Stimulated activated CD4-positive, alpha-beta T cell treated with anti-CD3 and anti-CD28 coated beads, Interleukin-4, amount 100 ng/mL, for 1 hour (primary cell): Measurements from ENCODE around the gene PRKAG2.

ENCODE experiments used
- DNase-seq: peaks from one replicate; pipeline ENCODE4 v3.0.0-alpha.2; 2020

Gene PRKAG2

DNA sequence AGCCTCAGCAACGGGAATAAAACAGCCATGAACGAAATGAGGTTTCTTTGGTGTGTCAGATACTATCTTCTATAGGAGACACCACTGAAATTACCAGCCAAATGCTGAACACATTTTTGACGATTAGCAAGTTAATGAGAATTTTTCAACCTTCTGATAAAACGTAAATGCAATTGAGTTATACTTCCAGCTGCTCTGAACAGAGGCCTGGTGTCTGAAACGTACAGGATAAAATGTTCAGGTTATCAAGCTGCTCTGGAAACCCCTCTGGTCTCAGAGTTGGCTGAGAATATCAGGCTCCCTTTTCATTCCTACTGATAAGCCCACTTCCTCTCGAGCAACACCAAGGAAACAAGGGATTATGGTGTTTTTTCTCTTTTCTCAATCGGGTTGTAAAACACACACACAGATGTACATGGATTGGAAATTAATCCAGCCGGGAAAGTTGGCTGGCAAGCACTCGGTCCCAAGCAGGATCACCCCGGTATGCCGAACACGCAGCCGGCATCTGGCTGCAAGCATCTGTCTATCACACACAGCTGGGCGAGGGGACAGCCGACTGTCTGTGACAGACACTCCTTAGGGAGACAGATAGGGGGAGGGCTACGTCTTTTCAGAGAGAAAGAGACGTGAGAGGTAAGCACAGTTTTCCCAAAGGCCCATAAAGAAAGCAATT lies 171.8 kb downstream of the PRKAG2 start:
- no peak for DNase-seq

GRCh38 chr7:151704299-151704959 lies 172.5 kb downstream of the PRKAG2 start:
- DNase-seq, result no peak

- DNase-seq, result no peak
These were observed 174.0 kb downstream of the PRKAG2 start for GRCh38 chr7:151702961-151703360.

DNA sequence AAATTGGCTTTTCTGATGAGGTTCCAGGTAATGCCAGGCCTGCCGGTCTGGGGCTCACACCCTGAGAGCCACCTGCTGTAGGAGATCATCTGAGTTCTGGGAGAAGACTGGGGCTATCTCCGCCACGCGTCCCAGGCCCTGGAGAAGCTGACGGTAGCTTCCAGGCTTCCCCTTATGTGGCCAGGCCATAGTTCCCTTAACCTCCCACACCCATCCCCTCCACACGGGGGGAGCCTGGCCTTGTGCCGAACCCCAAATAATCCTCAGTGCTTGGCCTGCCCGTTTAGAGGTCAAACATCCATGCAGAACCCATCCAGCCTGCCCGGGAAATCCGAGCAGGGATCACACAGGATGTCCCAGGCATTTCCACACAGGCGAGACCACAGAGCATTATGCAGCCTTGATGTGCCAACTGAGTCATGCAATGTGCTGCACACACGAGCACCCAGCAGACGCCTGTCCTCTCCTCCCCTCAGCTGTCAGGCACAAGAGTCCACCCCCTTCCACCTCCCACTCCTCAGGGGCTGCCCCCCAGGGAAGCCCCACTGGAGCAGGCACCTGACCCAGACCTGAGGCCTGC lies 176.2 kb downstream of the PRKAG2 start:
- no peak for DNase-seq

- no peak for DNase-seq
These were observed 177.0 kb downstream of the PRKAG2 start for GRCh38 chr7:151699928-151700319.

DNA sequence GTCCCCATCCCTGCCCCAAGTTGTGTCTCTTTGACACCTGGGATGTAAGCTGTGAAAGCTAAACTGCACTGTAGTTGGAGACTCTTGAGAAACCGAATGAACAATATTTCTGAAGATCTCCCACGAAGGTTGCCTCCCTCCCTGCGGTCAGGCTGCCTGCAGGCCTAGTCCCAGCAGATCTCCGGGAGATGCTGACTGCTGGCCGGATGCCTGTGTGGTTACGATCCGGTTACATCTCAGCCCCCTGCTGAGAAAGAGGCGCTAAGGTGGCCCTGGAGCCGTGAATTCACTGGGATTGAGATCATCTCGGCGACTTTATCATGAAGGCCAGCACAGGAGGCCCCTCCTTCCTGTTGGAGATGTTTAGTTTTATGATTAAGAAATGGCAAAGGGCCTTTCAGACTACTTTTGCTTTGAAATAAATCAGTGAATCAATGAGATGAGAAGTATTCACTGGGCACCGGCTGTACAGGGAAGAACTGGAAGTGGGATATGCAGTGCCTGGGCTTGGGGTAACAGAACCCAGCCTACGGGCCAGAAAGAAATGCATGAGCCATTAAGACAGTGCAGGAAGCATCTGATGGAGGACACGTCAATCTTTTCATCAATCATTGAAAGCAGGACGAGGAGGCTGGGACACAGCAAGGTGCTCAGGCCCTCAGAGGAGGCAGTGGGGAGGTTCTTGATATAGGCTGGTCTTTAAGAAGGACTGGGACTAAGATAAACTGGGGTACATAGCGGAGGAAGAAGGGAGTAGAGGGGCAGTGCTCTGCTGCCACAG lies 177.6 kb downstream of the PRKAG2 start:
- DNase-seq, result no peak

- DNase-seq, result no peak
These were observed 179.0 kb downstream of the PRKAG2 start for GRCh38 chr7:151697942-151698341.

- DNase-seq, result no peak
These were observed 179.4 kb downstream of the PRKAG2 start for GRCh38 chr7:151697515-151697895.

DNA sequence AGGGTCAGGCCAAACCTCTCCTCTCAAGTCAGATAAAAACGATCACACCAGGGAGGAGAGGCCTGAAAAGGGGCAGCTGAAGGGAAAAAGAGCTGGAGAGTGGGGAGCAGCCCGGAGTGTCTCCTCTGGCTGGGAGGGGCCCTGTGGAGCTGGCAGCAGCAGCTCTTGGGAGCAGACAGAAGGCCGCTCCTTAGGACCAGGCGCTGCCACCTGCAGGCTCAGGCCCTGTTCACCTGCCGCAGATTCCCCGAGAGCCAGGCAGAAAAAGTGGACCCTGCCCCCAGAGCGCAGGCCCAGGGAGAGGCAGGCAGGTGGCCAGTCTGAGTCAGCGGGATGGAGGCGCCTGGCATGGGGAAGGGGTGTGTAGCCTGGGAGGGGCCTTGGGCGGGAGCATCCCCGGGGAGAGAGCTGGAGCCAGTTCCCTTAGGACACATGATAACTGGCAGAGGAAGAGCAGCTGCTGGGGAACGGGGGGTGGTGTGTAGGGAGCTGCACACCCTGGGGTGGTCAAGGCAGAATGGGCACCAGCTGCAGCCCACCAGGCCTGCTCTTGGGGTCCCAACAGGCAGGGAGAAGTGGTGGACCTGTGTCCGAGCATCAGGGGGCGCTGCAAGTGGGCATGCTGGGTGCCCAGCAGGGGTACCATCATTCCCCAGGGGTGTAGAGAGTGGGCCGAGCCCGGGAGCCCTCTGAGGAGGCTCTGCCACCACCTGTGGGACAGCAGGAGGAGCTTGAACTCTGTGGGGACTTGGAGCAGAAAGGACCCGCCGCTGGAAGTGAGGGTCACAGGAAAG lies 180.0 kb downstream of the PRKAG2 start:
- DNase-seq, result no peak

GRCh38 chr7:151695951-151696541 lies 180.9 kb downstream of the PRKAG2 start:
- DNase-seq, result no peak

- DNase-seq, result no peak
These were observed 181.9 kb downstream of the PRKAG2 start for GRCh38 chr7:151694828-151695580.

- no peak for DNase-seq
These were observed 182.5 kb downstream of the PRKAG2 start for GRCh38 chr7:151694441-151694827.

GRCh38 chr7:151693140-151693539 lies 183.8 kb downstream of the PRKAG2 start:
- no peak for DNase-seq

GRCh38 chr7:151692721-151693120 lies 184.2 kb downstream of the PRKAG2 start:
- DNase-seq, result no peak

DNA sequence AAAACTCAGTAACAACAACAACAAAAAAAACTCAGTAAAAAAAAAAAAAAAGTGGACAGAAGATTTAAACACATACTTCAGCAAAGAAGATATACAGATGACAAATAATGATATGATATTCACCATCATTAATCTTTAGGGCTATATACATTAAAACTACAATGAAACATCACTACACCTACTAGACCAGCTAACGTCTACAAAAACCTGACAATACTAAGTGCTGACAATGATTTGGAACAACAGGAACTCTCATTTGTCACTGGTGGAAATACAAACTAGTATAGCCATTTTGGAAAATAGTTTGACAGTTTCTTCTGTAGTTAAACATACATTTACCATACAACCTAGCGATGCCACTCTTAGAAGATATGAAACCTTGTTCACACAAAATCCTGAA lies 185.5 kb downstream of the PRKAG2 start:
- no peak for DNase-seq

DNA sequence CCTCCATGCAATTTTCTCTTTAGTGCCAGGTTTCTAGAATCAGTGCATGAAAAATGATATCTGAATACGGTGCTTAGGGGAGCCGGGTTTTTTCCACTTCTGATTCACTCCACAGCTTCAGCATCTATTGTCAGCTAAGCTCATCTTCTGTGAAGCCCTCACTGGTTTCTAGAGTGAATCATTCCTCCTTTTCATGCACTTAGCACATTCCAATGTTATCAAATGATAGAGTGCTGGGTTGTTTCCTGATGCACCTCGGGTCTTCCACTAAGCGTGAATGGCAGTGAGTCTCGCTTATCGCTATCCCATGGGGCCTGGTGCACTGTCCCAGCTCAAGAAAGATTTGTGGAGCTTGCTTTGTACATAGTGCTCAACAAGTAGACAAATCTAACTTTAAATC lies 186.3 kb downstream of the PRKAG2 start:
- no peak for DNase-seq

DNA sequence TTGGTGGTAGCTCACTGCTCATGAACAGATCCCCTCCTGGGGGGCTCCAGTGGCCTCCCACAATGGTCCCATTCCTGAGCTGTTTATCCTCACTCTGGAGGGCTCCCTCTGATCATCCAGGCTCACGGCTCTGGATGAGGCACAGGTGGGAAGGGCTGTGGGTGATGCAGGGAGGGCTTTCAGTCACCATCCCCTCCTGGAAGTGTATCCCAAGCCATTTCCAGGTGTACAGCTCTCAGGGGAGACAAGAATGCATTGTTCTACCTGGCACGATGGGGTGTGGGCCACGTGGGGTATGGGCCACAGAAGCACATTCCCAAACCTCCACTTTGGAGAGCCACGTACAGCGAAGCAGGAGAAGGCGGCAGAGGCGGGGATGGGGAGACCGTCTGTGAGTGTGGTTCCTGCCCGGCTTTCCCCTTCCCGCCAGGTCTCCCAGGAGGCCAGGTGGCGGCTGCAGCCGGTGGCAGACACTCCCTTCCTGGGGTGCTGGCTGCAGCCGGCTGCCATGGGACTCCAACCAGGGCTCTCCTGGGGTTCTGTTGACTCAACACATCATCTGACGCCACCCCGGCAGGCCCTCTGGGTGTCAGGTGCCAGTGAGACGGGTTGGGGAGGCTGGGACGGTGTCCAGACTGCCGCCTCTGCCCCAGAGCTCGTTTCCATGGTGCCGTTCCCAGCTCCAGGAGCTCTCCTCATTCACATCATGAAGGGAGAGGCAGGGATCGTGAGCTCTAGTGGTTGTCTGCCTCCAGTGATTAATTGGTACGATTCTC lies 187.5 kb downstream of the PRKAG2 start:
- DNase-seq, result no peak

GRCh38 chr7:151688236-151688780 lies 188.6 kb downstream of the PRKAG2 start:
- no peak for DNase-seq

DNA sequence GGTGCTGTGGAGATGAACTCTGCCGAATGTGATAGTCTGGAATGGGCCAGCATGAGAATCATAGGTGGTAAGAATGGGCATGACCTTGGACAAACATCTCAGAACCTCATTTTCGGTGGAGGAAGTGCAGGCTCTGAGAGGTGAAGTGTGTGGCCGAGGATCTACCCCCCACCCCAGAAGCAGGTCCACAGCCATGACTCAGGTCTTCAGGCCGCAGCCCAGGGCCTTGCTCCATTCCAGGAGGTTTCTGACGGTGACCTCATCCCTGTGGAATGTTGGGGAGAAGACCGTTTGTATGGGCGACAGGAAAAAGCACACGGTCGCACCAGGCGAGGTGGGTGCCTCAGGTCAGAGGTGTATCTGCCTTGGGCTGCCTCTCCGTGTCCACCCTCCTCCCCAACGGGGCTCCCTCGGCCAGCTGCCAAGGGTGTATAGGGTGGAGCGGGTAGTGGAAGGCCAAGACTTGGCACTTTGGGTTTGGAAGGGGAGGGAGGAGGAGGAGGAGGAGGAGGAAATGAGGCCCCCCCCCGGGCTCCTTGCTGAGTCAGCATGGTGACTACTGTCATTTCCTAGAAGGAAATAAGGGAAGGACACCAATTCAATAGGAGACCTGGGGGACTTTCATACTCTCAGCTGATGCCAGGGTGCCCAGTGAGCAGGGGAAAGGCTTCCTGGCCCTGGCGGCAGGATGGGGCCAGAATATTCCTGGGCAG lies 189.2 kb downstream of the PRKAG2 start:
- no peak for DNase-seq

- no peak for DNase-seq
These were observed 190.1 kb downstream of the PRKAG2 start for GRCh38 chr7:151686826-151687225.
